Smooth muscle cell (in vitro differentiated cells): ENCODE measurements around the gene TBC1D17. TPM values are rescaled to one million over a fixed set of nuclear protein-coding genes. Genes with fewer than 3 reads are reported as not detected.

Experiments
- DNase-seq: peaks from one replicate; lab custom pipeline; 2025; ENCODE audit not compliant: unreplicated experiment; lab: John Stamatoyannopoulos, UW
- H2AFZ ChIP-seq: fragments of 200-600 bp; sonication (generic); 2 replicates; pipeline ENCODE4 v1.6.0; 2016; ENCODE audit warnings: antibody characterized with exemption, low read depth, mild to moderate bottlenecking
- H3F3A ChIP-seq: fragments of 200-600 bp; sonication (generic); 2 replicates; pipeline ENCODE4 v1.6.0; 2017; ENCODE audit warnings: antibody characterized with exemption, low read depth
- H3K27ac ChIP-seq: fragments of 200-600 bp; sonication (generic); 2 replicates; pipeline ENCODE4 v1.5.1; 2016; ENCODE audit warnings: low read depth, mild to moderate bottlenecking
- H3K27me3 ChIP-seq: fragments of 200-600 bp; sonication (generic); 2 replicates; pipeline ENCODE4 v1.6.1; 2016; ENCODE audit warnings: low read depth, mild to moderate bottlenecking
- H3K36me3 ChIP-seq: fragments of 200-600 bp; sonication (generic); 2 replicates; pipeline ENCODE4 v1.5.1; 2016; ENCODE audit warnings: low read depth
- H3K4me1 ChIP-seq: fragments of 200-600 bp; sonication (generic); 2 replicates; pipeline ENCODE4 v1.5.1; 2016; ENCODE audit warnings: low read depth
- H3K4me2 ChIP-seq: fragments of 200-600 bp; sonication (generic); 2 replicates; pipeline ENCODE4 v1.6.0; 2016; ENCODE audit warnings: mild to moderate bottlenecking
- H3K4me3 ChIP-seq: fragments of 200-600 bp; sonication (generic); 2 replicates; pipeline ENCODE4 v1.5.1; 2016; ENCODE audit warnings: mild to moderate bottlenecking
- H3K79me2 ChIP-seq: fragments of 200-600 bp; sonication (generic); 2 replicates; pipeline ENCODE4 v1.6.0; 2016; ENCODE audit warnings: low read depth, mild to moderate bottlenecking
- H3K9ac ChIP-seq: fragments of 200-600 bp; sonication (generic); 2 replicates; pipeline ENCODE4 v1.6.0; 2016; ENCODE audit warnings: low read depth
- H3K9me3 ChIP-seq: fragments of 200-600 bp; sonication (generic); replicated peaks from 2 replicates; pipeline ENCODE4 v1.5.1; 2016; ENCODE audit warnings: low read depth
- H4K20me1 ChIP-seq: fragments of 200-600 bp; sonication (generic); 2 replicates; pipeline ENCODE4 v1.6.0; 2016; ENCODE audit warnings: low read depth
- CTCF ChIP-seq: fragments of 200-600 bp; sonication (generic); IDR thresholded peaks from 2 replicates; pipeline ENCODE4 v1.5.1; 2017; ENCODE audit warnings: borderline replicate concordance, mild to moderate bottlenecking, antibody characterized with exemption; ENCODE audit not compliant: insufficient read depth, poor library complexity, severe bottlenecking
- WGBS: methylation state at CpG from one replicate; pipeline ENCODE4 v1.1.7; 2016; ENCODE audit warnings: low lambda C conversion rate; 5-methylcytosine and 5-hydroxymethylcytosine counted together
- polyA plus RNA-seq: library from polyadenylated mRNA; unstranded; fragments of >200 nt; fragmentation: Nextera tagmentation; extraction: Ambion mirVana; gene quantifications from 2 replicates; pipeline ENCODE4 v1.2.1, GENCODE V29; 2016
- total RNA-seq: library from RNA; depleted of rRNA; stranded (reverse); fragments of >200 nt; gene quantifications from 2 replicates; pipeline ENCODE4 v1.2.3, GENCODE V29; 2014

The TBC1D17 gene
- total and polyA plus RNA-seq, 2 experiments from 2014 or later: 9.2 to 41.8 TPM

GRCh38 chr19:49854378-49855263 lies 22.9 kb upstream of the TBC1D17 start:
- H3F3A ChIP-seq: peaks cover 39% of the 10 kb centered on the region
- no peak overlapping the region for H2AFZ ChIP-seq
- no peak for DNase-seq
- no peak for TF ChIP-seq CTCF
- H3K4me1 ChIP-seq: peaks cover 13% of the 10 kb centered on the region
- H3K4me2 ChIP-seq: no peak overlapping the region
- no peaks in the 10 kb centered on the region for H3K36me3 ChIP-seq
- H4K20me1 ChIP-seq: peaks cover 77% of the 10 kb centered on the region
- H3K9ac ChIP-seq: no peak overlapping the region
- no peaks in the 10 kb centered on the region for H3K27me3 ChIP-seq
- 96% methylated on average over 39 of the region's 39 CpGs for WGBS
- H3K4me3 ChIP-seq: no peak overlapping the region
- H3K9me3 ChIP-seq: no peaks in the 10 kb centered on the region
- no peak overlapping the region for H3K27ac ChIP-seq
- peaks cover 46% of the 10 kb centered on the region for H3K79me2 ChIP-seq

- Histone ChIP-seq H3K27ac (no peak overlapping the region), H3K4me3 (no peak overlapping the region), H4K20me1 (peaks cover 82% of the 10 kb centered on the region), H3K9me3 (no peaks in the 10 kb centered on the region), H3F3A (peaks cover 36% of the 10 kb centered on the region), H3K36me3 (no peaks in the 10 kb centered on the region), H2AFZ (no peak overlapping the region), H3K9ac (no peak overlapping the region), H3K4me2 (no peak overlapping the region), H3K4me1 (peaks cover 13% of the 10 kb centered on the region), H3K27me3 (no peaks in the 10 kb centered on the region), H3K79me2 (peaks cover 39% of the 10 kb centered on the region)
- 94% methylated on average over 12 of the region's 12 CpGs for WGBS
- DNase-seq: no peak
- no peak for TF ChIP-seq CTCF
Observed at GRCh38 chr19:49855277-49855675, 22.2 kb upstream of the TBC1D17 start.

- H3K9ac ChIP-seq: no peak overlapping the region
- H3K4me3 ChIP-seq: no peak overlapping the region
- no peaks in the 10 kb centered on the region for H3K36me3 ChIP-seq
- H3K27me3 ChIP-seq: no peaks in the 10 kb centered on the region
- no peaks in the 10 kb centered on the region for H3K9me3 ChIP-seq
- DNase-seq: no peak
- peaks cover 39% of the 10 kb centered on the region for H3F3A ChIP-seq
- TF ChIP-seq CTCF: no peak
- H2AFZ ChIP-seq: no peak overlapping the region
- H3K4me2 ChIP-seq: no peak overlapping the region
- peaks cover 82% of the 10 kb centered on the region for H4K20me1 ChIP-seq
- peaks cover 39% of the 10 kb centered on the region for H3K79me2 ChIP-seq
- no peak overlapping the region for H3K27ac ChIP-seq
- H3K4me1 ChIP-seq: peaks cover 13% of the 10 kb centered on the region
- WGBS: 87% methylated on average over 18 of the region's 21 CpGs
Observed at GRCh38 chr19:49855676-49856573, 21.6 kb upstream of the TBC1D17 start.
